HepG2 (cell line): ENCODE data around the gene TRAPPC1. TPM values are rescaled to one million over a fixed set of nuclear protein-coding genes. Genes with fewer than 3 reads are reported as not detected.

ENCODE experiments used
- ATAC-seq: fragments of 200-7000 bp; cut with Tn5 transposase; 3 replicates; pipeline ENCODE4 v1.9.1; 2020; ENCODE audit warnings: mild to moderate bottlenecking, moderate library complexity
- BruUV-seq: library from RNA; stranded (reverse); fragments of 400-500 nt; replicated peaks from 2 replicates; lab custom pipeline; 2021; lab: Mats Ljungman, UMichigan
- CTCF ChIA-PET: fragments of 300-600 bp; formaldehyde crosslinking; extraction: SDS; loops from one replicate; lab custom pipeline; 2021; ENCODE audit warnings: low total read pairs, inconsistent platforms, low intra/inter-chr PET ratio; lab: Yijun Ruan, JAX
- POLR2A ChIA-PET: fragments of 350-600 bp; sonication (Branson Sonifier 250); formaldehyde crosslinking; loops from one replicate; lab custom pipeline; 2020; ENCODE audit warnings: antibody characterized with exemption, inconsistent platforms; lab: Yijun Ruan, JAX
- DNase-seq: peaks from one replicate; pipeline ENCODE4 v3.0.0-alpha.2; 2015; ENCODE audit warnings: low spot score
- FAIRE-seq: peaks from 3 replicates; lab custom pipeline; 2011; peaks lifted over from hg19 to GRCh38; lab: Jason Lieb, UNC
- H2AFZ ChIP-seq: one replicate; pipeline ENCODE4 v1.6.1; 2011; ENCODE audit warnings: low read length, inconsistent platforms
- H3K27ac ChIP-seq: fragments of 300-600 bp; 3 replicates; pipeline ENCODE4 v1.8.0; 2011; ENCODE audit warnings: mixed run types, mild to moderate bottlenecking, mixed read lengths, low read length, inconsistent platforms; ENCODE audit not compliant: insufficient read depth; ENCODE audit errors: extremely low read length
- H3K27me3 ChIP-seq, 2 experiments: fragments of 200-600 bp in 1 of 2; 2 replicates in 1 of 2; 3 replicates in 1 of 2; pipeline versions ENCODE4 v1.6.0 to v1.8.0; 2011; ENCODE audit warnings: low read length in 2 of 2, mild to moderate bottlenecking in 2 of 2, moderate library complexity in 2 of 2, inconsistent platforms in 1 of 2; ENCODE audit not compliant: insufficient read depth in 2 of 2, control insufficient read depth in 1 of 2
- H3K36me3 ChIP-seq, 2 experiments: fragments of 200-600 bp in 1 of 2; replicated peaks in 1 of 2; 2 replicates in 1 of 2; 3 replicates in 1 of 2; pipeline versions ENCODE4 v1.5.1 to v1.8.0; 2011; ENCODE audit warnings: low read length in 2 of 2, inconsistent platforms in 1 of 2; ENCODE audit not compliant: insufficient read depth in 2 of 2, control insufficient read depth in 1 of 2
- H3K4me1 ChIP-seq: 2 replicates; pipeline ENCODE4 v1.5.1; 2012; ENCODE audit warnings: low read length, inconsistent platforms; ENCODE audit not compliant: insufficient read depth
- H3K4me2 ChIP-seq: 2 replicates; pipeline ENCODE4 v1.6.0; 2011; ENCODE audit warnings: low read depth, low read length, inconsistent platforms
- H3K4me3 ChIP-seq, 3 experiments: fragments of 200-600 bp in 1 of 3; sonication (generic), shearing (Covaris generic) in 1 of 3; replicated peaks in 1 of 3; 2 replicates each; pipeline ENCODE4 v1.5.1; 2011 to 2016; ENCODE audit warnings: low read length in 3 of 3, inconsistent platforms in 2 of 3, low read depth in 2 of 3, mild to moderate bottlenecking in 2 of 3, control low read depth in 1 of 3, mixed read lengths in 1 of 3; ENCODE audit not compliant: insufficient read depth in 1 of 3
- H3K79me2 ChIP-seq: one replicate; pipeline ENCODE4 v1.6.1; 2011; ENCODE audit warnings: low read length, inconsistent platforms; ENCODE audit not compliant: insufficient read depth
- H3K9ac ChIP-seq: 2 replicates; pipeline ENCODE4 v1.6.0; 2011; ENCODE audit warnings: mild to moderate bottlenecking, low read depth, low read length, inconsistent platforms; ENCODE audit not compliant: insufficient read depth
- H3K9me3 ChIP-seq: 2 replicates; pipeline ENCODE4 v1.5.1; 2012; ENCODE audit warnings: mild to moderate bottlenecking, low read length
- H4K20me1 ChIP-seq: 2 replicates; pipeline ENCODE4 v1.6.0; 2011; ENCODE audit warnings: inconsistent platforms, mild to moderate bottlenecking, low read length, moderate library complexity; ENCODE audit not compliant: insufficient read depth
- AHDC1 ChIP-seq: sonication (generic); formaldehyde crosslinking; IDR thresholded peaks from 2 replicates; pipeline ENCODE4 v1.5.1; 2020; ENCODE audit warnings: mild to moderate bottlenecking, missing genetic modification reagents, borderline replicate concordance
- CBX1 ChIP-seq: IDR thresholded peaks from one replicate; pipeline ENCODE4 v1.6.1; 2016; ENCODE audit warnings: antibody characterized with exemption, low read depth
- DDIT3 ChIP-seq: sonication (generic); formaldehyde crosslinking; IDR thresholded peaks from 2 replicates; pipeline ENCODE4 v1.4.0; 2020; ENCODE audit warnings: mild to moderate bottlenecking, missing genetic modification reagents
- FOXP1 ChIP-seq, 2 experiments: fragments of 450-650 bp in 1 of 2; IDR thresholded peaks; 2 replicates each; pipeline ENCODE4 v1.6.1; 2017 to 2018; ENCODE audit warnings: antibody characterized with exemption in 1 of 2
- IRF2 ChIP-seq: IDR thresholded peaks from 2 replicates; pipeline ENCODE4 v1.6.1; 2018; ENCODE audit warnings: missing genetic modification reagents, missing compliant biosample characterization
- MYC ChIP-seq: sonication (generic); formaldehyde crosslinking; IDR thresholded peaks from 2 replicates; pipeline ENCODE4 v1.9.0; 2021; ENCODE audit warnings: missing genetic modification reagents, borderline replicate concordance
- STAT5B ChIP-seq: sonication (generic); formaldehyde crosslinking; IDR thresholded peaks from 2 replicates; pipeline ENCODE4 v1.4.0; 2020; ENCODE audit warnings: missing genetic modification reagents
- ZNF275 ChIP-seq: sonication (generic); formaldehyde crosslinking; IDR thresholded peaks from 2 replicates; pipeline ENCODE4 v1.8.0; 2022; ENCODE audit warnings: missing genetic modification reagents, mild to moderate bottlenecking, inconsistent platforms, borderline replicate concordance
- ZNF550 ChIP-seq: sonication (generic); formaldehyde crosslinking; IDR thresholded peaks from 2 replicates; pipeline ENCODE4 v1.4.0; 2020; ENCODE audit warnings: mild to moderate bottlenecking, missing genetic modification reagents, borderline replicate concordance
- ZNF747 ChIP-seq: sonication (generic); formaldehyde crosslinking; IDR thresholded peaks from 2 replicates; pipeline ENCODE4 v1.8.1; 2023; ENCODE audit warnings: missing genetic modification reagents, mild to moderate bottlenecking, borderline replicate concordance
- ZNF761 ChIP-seq: sonication (generic); formaldehyde crosslinking; conservative IDR thresholded peaks from 2 replicates; pipeline ENCODE4 v1.4.0; 2020; ENCODE audit warnings: mild to moderate bottlenecking, missing genetic modification reagents
- WGBS: methylation state at CpG from one replicate; pipeline ENCODE4 v1.1.6; 2017; ENCODE audit warnings: low lambda C conversion rate; 5-methylcytosine and 5-hydroxymethylcytosine counted together
- in situ Hi-C: cut with HindIII; loops from 2 replicates; pipeline ENCODE4 v1.10.0; 2017; ENCODE audit warnings: low pct_unique_long_range_greater_than_20kb; ENCODE audit not compliant: extremely low pct_ligation_motif_present
- intact Hi-C: fragments of 100-400 bp; cut with micrococcal nuclease; formaldehyde crosslinking; loops from one replicate; pipeline ENCODE4 v1.10.0; 2022; ENCODE audit not compliant: unreplicated experiment
- polyA plus RNA-seq, 8 experiments: library from polyadenylated mRNA; depleted of rRNA in 3 of 8; stranded (reverse) in 7 of 8; unstranded in 1 of 8; fragments of >200 nt; fragmentation: Illumina TruSeq in 4 of 8; extraction: Trizol in 4 of 8; gene quantifications; 2 replicates each; pipeline versions ENCODE4 v1.2.1 to v1.2.3, GENCODE V29; 2011 to 2016; ENCODE audit warnings: low read depth in 4 of 8, missing spikeins in 1 of 8, mixed read lengths in 1 of 8; ENCODE audit not compliant: insufficient read depth in 1 of 8
- total RNA-seq, 5 experiments: library from RNA; depleted of rRNA; stranded (reverse); fragments of >200 nt; fragmentation: Illumina TruSeq; extraction: Trizol; gene quantifications; 2 replicates each; pipeline ENCODE4 v1.2.3, GENCODE V29; 2016; ENCODE audit warnings: low read depth in 1 of 5
- TF ChIP-seq, protein P1 (sequence below): sonication (generic); formaldehyde crosslinking; IDR thresholded peaks from 2 replicates; pipeline ENCODE4 v1.4.0; 2020; ENCODE audit warnings: missing genetic modification reagents; ENCODE audit errors: not compliant biosample characterization
- TF ChIP-seq, protein P2 (sequence below), 2 experiments: fragments of 450-650 bp in 1 of 2; sonication (generic) in 1 of 2; formaldehyde crosslinking; IDR thresholded peaks; 2 replicates each; pipeline versions ENCODE4 v1.5.0 to v1.8.0; 2020 to 2022; ENCODE audit warnings: mild to moderate bottlenecking in 1 of 2, missing genetic modification reagents in 1 of 2

Gene TRAPPC1
- total and polyA plus RNA-seq, 2 of the 13 experiments (the other 11 are each of a cell fraction or from before 2014, with no cell fraction given) = 28.1 to 44.9 TPM

DNA sequence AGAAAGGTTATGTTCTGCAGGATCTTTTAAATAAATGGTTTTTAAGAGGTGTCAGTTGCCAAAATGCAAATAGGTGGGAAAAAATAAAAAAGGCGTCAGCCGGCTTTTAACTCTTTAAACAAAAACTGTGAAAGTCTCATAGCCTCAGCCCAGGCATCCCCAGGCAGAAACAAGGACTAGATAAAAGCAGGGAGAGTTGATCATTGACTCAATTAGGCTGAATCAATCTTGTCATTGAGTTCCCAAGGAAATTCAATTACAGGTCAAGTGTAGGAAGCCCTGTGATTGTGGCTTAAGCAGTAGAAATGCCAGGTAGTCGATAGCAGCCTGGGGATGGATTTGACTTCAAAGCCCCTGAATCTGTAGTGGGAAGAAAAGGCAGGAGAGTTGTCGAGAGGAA, 39.9 kb upstream of the TRAPPC1 start:
- in situ Hi-C loops (no loop called here), intact Hi-C loops (no loop called here)
- no TSS peak for BruUV-seq
- ATAC-seq (no peak), DNase-seq (no peak), FAIRE-seq (no peak)
- WGBS = 26% methylated on average over 4 of the region's 4 CpGs
- H3K4me3 ChIP-seq = no peak overlapping the region
- H3K4me2 ChIP-seq = no peak overlapping the region
- H3K4me1 ChIP-seq = peaks cover 4% of the 10 kb centered on the region
- no peak overlapping the region for H3K27ac ChIP-seq
- H3K9ac ChIP-seq = no peak overlapping the region
- CTCF ChIA-PET = interaction anchor here (0.6 kb wide), 1 partner anchor 99 kb away, joined by 3 read pairs; no protein-coding TSS in a partner anchor
- no peaks in the 10 kb centered on the region for H4K20me1 ChIP-seq
- peaks cover 18% of the 10 kb centered on the region for H3K9me3 ChIP-seq
- peaks cover 0 to 10% of the 10 kb centered on the region in 2 experiments; a peak in 2 of 5 replicates for H3K27me3 ChIP-seq
- H3K36me3 ChIP-seq = no peaks in the 10 kb centered on the region
- no peaks in the 10 kb centered on the region for H3K79me2 ChIP-seq
- no peak overlapping the region for H2AFZ ChIP-seq
- POLR2A ChIA-PET = no interaction called here
- TF ChIP-seq ZNF550 (no peak), CBX1 (no peak), AHDC1 (CRISPR knock-in tag) (no peak), FOXP1 (IDR thresholded peaks at IDR 0.05) (no peak), FOXP1 (CRISPR knock-in tag; IDR thresholded peaks at IDR 0.05) (no peak), DDIT3 (CRISPR knock-in tag) (no peak), STAT5B (CRISPR knock-in tag) (no peak), ZNF747 (CRISPR knock-in tag) (no peak), ZNF761 (CRISPR knock-in tag) (no peak), IRF2 (CRISPR knock-in tag) (no peak), ZNF275 (CRISPR knock-in tag) (no peak), MYC (no peak)
- TF ChIP-seq, protein P1, sequence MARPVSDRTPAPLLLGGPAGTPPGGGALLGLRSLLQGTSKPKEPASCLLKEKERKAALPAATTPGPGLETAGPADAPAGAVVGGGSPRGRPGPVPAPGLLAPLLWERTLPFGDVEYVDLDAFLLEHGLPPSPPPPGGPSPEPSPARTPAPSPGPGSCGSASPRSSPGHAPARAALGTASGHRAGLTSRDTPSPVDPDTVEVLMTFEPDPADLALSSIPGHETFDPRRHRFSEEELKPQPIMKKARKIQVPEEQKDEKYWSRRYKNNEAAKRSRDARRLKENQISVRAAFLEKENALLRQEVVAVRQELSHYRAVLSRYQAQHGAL = no peak
- TF ChIP-seq, protein P2, sequence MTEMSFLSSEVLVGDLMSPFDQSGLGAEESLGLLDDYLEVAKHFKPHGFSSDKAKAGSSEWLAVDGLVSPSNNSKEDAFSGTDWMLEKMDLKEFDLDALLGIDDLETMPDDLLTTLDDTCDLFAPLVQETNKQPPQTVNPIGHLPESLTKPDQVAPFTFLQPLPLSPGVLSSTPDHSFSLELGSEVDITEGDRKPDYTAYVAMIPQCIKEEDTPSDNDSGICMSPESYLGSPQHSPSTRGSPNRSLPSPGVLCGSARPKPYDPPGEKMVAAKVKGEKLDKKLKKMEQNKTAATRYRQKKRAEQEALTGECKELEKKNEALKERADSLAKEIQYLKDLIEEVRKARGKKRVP (CRISPR knock-in tag; IDR thresholded peaks at IDR 0.05) = no peak
